ENCODE measurements around the gene HEXB.

HEXB gene

DNA sequence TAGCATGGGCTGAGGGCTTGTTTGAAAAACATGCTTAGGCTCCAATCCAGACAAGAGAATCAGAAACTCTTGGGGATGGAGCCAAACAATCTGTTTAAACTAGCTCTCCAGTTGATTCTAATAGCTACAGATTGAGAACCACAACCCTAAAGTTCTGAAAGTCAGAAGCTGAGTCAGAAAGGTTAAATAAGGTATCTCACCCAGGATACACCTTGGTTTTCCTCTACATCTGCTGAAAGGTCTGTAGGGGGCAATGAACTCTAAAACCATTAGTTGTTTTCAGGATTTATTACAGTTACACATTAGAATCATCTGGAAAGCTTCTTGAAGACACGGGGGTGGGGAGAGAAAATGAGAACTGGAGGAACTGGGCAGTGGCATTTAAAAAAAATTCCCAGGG lies 76.2 kb downstream of the HEXB start:
- no peak for DNase-seq (ENCODE audit: extremely low spot score)
- ChIA-PET POLR2A (no interaction called here), CTCF (interaction anchor here (0.6 to 1.8 kb wide), 9 partner anchors 10 to 158 kb away, joined by 3 to 6 read pairs (median 3); no protein-coding TSS in a partner anchor)
- TF ChIP-seq, protein P1, sequence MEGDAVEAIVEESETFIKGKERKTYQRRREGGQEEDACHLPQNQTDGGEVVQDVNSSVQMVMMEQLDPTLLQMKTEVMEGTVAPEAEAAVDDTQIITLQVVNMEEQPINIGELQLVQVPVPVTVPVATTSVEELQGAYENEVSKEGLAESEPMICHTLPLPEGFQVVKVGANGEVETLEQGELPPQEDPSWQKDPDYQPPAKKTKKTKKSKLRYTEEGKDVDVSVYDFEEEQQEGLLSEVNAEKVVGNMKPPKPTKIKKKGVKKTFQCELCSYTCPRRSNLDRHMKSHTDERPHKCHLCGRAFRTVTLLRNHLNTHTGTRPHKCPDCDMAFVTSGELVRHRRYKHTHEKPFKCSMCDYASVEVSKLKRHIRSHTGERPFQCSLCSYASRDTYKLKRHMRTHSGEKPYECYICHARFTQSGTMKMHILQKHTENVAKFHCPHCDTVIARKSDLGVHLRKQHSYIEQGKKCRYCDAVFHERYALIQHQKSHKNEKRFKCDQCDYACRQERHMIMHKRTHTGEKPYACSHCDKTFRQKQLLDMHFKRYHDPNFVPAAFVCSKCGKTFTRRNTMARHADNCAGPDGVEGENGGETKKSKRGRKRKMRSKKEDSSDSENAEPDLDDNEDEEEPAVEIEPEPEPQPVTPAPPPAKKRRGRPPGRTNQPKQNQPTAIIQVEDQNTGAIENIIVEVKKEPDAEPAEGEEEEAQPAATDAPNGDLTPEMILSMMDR (IDR thresholded peaks at IDR 0.05; ENCODE audit: control extremely low read depth, extremely low read depth, low read depth, missing control alignments): no peak

DNA sequence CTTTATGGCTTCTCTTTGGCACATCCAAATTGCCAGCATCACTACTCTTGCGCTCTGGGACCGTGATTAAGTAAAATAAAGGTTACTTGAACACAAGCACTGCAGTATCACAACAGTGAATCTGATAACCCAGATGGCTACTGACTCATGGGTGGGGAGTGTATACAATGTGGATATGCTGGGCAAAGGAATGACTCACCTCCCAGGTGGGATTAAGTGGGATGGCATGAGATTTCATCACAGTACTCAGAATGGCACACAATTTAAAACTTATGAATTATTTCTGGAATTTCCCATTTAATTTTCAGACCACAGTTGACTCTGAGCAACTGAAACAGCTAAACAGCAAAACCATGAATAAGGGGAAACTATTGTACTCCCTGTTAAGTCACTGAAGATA lies 77.6 kb downstream of the HEXB start:
- ChIA-PET POLR2A (no interaction called here), CTCF (interaction anchor here (1.1 to 3.0 kb wide), 4 partner anchors 11 to 156 kb away, joined by 3 to 18 read pairs (median 4); no protein-coding TSS in a partner anchor)
- no peak for DNase-seq (ENCODE audit: extremely low spot score)
- TF ChIP-seq, protein P1 (IDR thresholded peaks at IDR 0.05; ENCODE audit: control extremely low read depth, extremely low read depth, low read depth, missing control alignments): no peak

DNA sequence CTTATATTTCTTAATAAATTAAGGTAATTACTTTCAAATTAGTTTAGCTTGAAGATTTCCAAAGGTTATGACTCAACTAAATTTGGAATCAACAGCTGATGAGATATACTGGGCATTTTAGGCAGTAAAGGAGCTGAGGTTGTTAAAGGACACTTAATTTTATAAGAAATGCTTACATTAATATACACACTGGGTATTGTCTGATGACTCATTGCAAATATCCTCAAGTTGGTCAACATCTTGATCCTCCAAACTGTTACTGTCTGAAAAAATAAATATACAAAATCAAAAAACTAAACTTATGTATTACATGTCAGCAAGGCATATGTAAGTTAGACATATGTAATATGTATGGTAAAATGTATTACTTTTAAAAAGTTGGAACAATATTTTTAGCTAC lies 78.5 kb downstream of the HEXB start:
- TF ChIP-seq, protein P1 (IDR thresholded peaks at IDR 0.05; ENCODE audit: control extremely low read depth, extremely low read depth, low read depth, missing control alignments): no peak
- ChIA-PET POLR2A (no interaction called here), CTCF (interaction anchor here (1.1 to 3.0 kb wide), 7 partner anchors 8 to 30 kb away, joined by 3 to 18 read pairs (median 4); no protein-coding TSS in a partner anchor)
- no peak for DNase-seq (ENCODE audit: extremely low spot score)

DNA sequence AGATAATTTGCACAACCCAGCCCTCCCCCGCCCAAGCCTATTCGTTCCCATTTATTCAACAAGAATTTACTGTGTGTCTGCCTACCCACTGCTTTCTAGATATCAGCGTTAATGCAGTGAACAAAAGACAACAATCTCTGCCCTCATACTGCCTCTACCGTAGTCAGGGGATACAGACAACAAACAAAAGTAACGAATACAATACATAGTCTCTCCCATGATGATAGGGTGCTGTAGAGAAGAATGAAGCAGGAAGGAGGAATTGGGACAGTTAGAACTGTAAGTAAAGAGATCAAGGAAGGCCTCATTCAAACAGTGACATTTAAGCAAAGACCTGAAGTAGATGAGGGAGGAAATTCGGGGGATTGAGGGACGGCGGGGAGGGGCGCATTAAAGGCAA lies 80.2 kb downstream of the HEXB start:
- POLR2A ChIA-PET: no interaction called here
- CTCF ChIA-PET: interaction anchor here (1.4 to 1.5 kb wide), 2 partner anchors 18 to 30 kb away, joined by 3 to 4 read pairs; no protein-coding TSS in a partner anchor
- TF ChIP-seq, protein P1 (IDR thresholded peaks at IDR 0.05; ENCODE audit: control extremely low read depth, extremely low read depth, low read depth, missing control alignments): no peak
- DNase-seq (ENCODE audit: extremely low spot score): no peak

DNA sequence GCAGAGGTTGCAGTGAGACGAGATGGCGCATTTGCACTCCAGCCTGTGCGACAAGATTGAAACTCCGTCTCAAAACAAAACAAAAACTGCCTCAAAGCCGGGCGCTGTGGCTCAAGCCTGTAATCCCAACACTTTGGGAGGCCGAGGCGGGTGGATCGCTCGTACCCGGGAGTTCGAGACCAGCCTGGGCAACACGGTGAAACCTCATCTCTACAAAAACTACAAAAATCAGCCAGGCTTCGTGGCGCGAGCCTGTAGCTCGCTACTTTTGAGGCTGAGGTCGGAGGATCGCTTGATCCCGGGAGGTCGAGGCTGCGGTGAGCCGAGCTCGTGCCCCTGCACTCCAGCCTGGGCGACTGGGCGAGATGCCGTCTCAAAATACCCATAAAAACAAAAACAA lies 80.9 kb downstream of the HEXB start:
- no peak for DNase-seq (ENCODE audit: extremely low spot score)
- CTCF ChIA-PET: interaction anchor here (1.0 to 1.5 kb wide), 6 partner anchors 16 to 124 kb away, joined by 3 to 4 read pairs (median 3); no protein-coding TSS in a partner anchor
- POLR2A ChIA-PET: no interaction called here
- TF ChIP-seq, protein P1 (IDR thresholded peaks at IDR 0.05; ENCODE audit: control extremely low read depth, extremely low read depth, low read depth, missing control alignments): no peak

DNA sequence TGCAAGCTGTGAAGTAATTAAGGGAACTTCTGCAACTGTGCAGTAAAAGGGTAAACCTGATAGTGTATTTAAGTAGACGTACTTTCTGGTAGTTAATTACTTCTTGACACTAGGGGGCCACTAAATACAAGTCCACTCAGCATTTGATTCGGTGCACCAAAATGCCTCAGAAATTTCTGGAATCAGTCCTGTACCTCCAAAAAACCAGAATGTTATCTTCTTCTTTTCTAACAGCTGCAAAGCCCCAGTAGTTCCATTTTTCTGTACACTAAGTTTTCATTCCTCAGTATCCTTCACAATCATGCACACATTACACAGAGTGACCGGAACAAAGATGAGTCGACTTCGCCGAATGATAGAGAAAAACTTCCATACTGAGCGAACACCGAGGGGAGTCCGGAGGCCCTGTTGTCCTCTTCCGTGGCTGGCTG lies 81.4 kb downstream of the HEXB start:
- ChIA-PET CTCF (interaction anchor here (1.0 to 1.8 kb wide), 11 partner anchors 8 to 124 kb away, joined by 3 to 7 read pairs (median 3); no protein-coding TSS in a partner anchor), POLR2A (no interaction called here)
- DNase-seq (ENCODE audit: extremely low spot score): peak; percentile 72
- TF ChIP-seq, protein P1 (IDR thresholded peaks at IDR 0.05; ENCODE audit: control extremely low read depth, extremely low read depth, low read depth, missing control alignments): peak; percentile 38
